Tongue (tissue), 2 donors: Measurements from ENCODE around the gene CRB2. TPM values are rescaled to one million over a fixed set of nuclear protein-coding genes. Genes with fewer than 3 reads are reported as not detected.
A peak's percentile ranks its signal among the peaks of the same experiment; 100 is the strongest.
"Not testable (repeated sequence)": the region's sequence is repeated elsewhere in the genome, so short reads cannot be mapped to it uniquely, and the experiment has no call there.

Experiments used
- DNase-seq: peaks from one replicate; pipeline ENCODE4 v3.0.0-alpha.2; 2015
- total RNA-seq: library from RNA; depleted of rRNA; stranded (reverse); fragments of >200 nt; gene quantifications from one replicate; pipeline ENCODE4 v1.2.3, GENCODE V29; 2014

CRB2 gene
- total RNA-seq, 1 donor from 2014 or later: 0.72 TPM

DNA sequence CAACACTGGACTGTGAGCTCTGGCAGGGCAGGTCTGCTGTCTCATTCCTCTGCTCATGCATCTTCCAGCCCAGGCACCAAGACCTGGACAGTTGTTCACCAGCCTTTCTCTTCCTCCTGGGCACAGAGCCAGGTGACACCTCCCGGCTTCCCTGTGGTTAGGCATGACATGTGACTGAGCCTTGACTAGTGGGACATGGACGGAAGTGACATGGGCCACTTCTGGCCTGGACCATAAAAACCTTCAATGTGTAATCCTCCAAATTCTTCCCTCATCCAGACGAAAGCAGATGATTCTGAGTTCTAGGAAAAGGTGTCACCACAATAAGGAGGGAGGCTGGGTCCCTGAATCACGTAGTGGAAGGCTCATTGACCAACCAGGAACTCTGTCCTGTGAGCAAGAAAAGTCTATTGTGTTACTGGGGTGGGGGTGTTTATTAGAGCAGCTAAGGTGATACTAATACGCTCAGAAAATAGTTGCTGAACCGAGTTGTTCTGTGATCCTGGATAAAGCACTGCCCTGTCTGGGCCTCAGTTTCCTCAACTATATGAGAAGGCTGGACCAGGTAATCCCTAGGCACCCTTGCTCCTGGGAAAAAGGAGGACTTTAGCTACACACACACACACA, 26.6 kb upstream of the CRB2 start:
- DNase-seq: no peak

DNA sequence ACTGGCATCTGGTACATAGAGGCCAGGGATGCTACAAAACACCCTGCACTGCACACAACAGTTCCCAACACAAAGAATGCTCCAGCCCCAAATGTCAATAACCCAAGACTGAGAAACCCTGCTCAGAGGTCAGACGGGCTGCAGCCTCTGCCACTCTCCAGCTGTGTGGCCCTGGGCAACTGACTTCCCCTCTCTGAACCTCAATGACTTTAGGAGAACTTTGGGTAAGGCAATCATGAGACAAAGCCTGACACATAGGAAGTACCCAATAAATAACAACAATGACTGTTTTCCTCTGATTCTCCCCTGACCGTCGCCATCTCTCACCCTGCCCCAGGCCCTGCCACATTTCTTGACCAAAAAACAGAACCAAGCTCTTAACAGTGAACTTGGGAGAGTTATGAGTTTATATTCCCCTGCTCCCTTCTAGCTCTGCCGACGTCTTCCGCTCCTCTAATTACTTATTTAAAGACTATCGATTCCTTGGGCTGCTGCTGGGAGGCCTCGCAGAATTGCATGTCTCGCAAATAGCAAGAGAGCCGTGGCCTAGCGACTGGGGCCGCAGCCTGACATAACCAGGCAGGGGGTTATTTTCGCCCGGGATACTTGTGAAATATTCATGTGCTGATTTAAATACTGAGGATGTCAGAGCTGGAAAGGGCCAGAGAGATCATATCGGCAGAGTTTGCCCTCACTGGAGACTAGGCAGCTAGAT, 24.5 kb upstream of the CRB2 start:
- no peak for DNase-seq

DNA sequence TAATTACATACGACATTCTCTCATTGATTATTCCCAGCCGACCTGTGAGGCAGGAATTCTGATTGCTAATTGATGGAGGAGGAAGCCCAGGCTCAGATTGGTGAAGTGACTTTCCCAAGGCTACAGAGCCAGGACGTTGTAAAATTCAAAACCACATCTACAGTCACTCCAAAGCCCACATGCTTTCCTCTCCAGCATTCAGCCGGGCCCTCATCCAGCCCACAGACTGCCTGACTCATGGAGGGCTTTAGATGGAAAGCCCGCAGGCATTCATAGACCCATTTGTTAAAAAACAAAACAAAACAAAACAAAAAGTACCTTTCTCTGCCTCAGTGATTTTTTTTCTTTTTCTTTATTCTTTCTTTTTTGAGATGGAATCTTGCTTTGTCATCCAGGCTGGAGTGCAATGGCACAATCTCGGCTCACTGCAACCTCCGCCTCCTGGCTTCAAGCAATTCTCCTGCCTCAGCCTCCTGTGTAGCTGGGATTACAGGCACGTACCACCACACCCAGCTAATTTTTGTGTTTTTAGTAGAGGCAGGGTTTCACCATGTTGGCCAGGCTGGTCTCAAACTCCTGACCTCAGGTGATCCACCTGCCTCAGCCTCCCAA, 22.8 kb upstream of the CRB2 start:
- DNase-seq: not testable (repeated sequence)

DNA sequence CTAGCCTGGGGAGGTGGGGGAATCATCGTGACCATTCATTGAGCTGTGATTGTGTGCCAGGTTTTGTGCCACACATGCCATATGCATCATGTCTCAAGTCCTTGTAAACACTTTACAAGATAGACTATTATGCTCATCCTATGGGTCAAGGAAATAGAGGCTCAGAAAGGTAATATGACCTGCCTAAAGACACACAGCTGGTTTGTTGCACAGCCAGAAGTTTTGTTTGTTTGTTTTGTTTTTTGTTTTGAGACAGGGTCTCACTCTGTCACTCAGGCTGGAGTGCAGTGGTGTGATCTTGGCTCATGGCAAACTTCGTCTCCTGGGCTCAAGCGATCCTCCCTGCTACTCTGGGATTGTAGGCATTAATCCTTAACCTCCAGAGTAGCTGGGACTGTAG, 21.4 kb upstream of the CRB2 start:
- DNase-seq: no peak

GRCh38 chr9:123335193-123335985, 20.6 kb upstream of the CRB2 start:
- DNase-seq: peak; percentile 53

GRCh38 chr9:123335986-123336329, 20.0 kb upstream of the CRB2 start:
- no peak for DNase-seq

GRCh38 chr9:123336449-123336848, 19.5 kb upstream of the CRB2 start:
- DNase-seq: no peak

GRCh38 chr9:123336959-123337358, 19.0 kb upstream of the CRB2 start:
- DNase-seq: no peak

GRCh38 chr9:123337971-123338370, 18.0 kb upstream of the CRB2 start:
- no peak for DNase-seq

DNA sequence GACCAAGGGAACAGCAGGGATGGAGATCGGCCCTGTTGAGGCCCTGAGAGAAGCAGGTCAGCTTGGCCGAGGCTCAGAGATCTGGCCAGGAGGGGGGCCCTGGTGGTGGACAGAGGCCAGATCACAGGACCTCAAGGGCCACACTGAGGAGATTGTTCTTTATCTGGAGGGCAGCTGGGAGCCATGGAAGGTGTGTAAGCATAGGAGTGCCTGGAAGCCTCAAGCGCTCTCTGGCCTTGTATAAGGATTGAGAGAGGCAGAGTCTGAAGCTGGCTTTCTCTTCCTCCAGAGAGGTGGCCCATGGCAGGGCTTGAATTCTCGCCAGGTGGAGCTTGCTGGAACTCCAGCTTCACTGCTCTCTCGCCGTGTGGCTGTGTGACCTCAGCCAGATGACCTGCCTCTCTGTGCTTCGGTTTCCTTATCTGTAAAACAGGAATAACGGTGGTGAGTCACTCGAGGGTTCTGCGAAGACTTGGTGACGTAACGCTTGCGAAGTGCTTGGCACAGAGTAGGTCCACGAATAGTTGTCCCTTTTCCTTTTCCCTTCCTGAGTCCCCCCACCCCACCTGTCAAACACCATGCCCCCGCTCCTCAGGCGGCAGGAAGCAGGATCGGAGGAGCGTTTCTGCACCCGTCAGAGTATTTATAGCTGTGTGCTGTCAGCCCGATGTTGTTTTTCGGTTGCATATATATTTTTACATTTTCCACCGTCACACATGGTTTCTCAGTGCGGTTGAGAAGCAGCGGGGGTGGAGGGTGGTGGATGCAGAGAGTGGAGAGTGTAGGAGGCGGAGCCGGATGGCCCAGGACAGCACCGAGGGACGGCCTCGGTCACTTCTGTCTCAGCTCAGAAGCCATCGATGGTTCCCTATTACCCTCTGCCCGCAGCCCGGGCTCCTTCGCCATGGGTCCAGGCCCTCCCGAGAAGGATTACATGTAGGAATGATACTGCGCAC, 17.0 kb upstream of the CRB2 start:
- peak; percentile 40 for DNase-seq

DNA sequence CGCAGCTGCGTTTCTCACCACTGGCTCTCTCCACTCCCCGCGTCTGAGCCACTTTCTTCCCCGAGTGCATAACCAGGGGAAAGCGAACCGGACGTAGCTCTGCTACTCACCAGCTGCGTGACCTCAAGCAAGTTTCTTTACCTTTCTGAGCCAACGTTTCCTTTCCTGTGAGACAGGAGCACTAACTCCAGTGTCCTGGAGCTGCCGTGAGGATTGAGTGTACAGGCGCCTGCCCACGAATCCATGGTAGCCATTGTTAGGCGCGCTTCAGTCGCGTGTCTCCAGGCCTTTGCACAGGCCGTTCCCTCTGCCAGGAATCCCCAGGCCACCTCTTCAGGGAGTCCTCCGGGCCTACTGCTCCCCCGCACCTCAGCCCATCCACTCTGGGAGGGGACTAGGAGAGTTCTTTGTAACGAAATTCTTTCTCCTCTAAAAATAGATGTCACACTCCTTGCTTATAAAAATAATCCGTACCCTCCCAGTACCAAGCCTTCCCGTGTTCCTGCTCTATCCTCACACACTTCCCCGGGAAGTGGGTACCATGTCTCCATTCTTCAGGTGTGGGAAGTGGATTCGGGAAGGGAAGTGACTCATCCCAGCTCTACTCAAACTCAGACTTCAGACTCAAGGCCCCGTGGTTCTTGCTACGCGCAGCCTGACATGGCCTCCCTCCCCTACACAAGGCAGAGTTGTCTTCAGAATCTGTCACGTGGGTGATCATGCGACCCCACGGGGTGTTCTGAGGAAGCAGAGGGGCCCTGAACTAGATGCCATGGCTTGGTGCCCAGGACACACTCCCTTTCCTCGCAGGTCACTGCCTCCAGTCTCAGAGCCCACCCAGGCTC, 16.1 kb upstream of the CRB2 start:
- no peak for DNase-seq

DNA sequence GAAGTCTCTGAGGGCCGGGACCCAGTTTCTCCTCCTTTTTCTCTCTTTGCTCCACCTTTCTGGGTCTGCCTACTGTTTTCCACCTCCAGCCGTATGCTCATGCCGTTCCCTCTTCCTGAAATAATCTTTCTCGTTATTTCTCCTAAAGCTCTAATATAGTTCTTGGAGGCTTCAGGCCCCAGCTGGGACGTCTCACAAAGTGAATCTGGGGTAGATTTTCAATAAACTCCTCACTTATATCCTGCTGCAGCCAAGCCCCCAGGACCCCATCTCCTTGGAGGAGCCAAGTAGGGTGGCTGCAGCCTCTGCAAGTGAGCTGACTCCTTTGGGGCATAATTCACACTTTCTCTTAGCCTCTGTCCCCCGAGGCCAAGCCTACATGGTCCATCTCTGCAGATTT, 14.2 kb upstream of the CRB2 start:
- no peak for DNase-seq

- DNase-seq: no peak
Measured at GRCh38 chr9:123342247-123342646, 13.8 kb upstream of the CRB2 start.

DNA sequence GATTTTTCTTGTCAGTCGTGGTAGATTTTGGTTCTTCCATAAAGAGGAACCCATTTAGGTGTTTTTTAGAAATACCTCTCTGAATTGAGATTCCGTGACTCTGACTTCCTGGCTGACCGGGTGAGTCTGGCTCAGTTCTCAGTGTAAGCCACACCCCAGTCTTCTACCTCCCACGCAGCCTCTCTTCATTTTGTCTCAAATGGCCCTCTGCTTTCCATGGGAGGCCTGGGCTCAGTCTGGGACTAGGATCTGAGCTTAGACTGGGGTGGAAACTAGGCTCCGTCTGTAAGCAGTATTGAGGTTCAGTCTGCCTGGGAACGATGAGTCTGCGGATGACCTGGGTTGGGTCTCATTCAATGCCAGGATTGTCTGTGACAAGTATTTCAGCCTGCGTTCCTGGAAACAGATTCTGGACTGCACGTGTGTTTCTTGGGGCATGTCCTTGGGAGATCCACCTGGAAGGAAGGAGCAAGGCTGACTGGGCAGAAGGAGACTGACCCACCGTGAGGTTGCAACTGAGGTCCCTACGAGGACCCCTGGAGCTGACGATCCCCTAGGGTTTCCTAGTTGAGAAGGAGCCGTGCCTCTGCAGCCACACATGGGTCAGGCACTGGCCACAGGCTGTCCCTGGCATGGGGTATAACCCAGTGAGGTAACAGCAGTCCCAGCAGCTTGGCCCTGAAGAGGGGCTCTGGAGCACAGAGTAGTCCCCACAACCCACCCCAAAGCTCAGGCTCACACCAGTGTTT, 12.4 kb upstream of the CRB2 start:
- DNase-seq: no peak

DNA sequence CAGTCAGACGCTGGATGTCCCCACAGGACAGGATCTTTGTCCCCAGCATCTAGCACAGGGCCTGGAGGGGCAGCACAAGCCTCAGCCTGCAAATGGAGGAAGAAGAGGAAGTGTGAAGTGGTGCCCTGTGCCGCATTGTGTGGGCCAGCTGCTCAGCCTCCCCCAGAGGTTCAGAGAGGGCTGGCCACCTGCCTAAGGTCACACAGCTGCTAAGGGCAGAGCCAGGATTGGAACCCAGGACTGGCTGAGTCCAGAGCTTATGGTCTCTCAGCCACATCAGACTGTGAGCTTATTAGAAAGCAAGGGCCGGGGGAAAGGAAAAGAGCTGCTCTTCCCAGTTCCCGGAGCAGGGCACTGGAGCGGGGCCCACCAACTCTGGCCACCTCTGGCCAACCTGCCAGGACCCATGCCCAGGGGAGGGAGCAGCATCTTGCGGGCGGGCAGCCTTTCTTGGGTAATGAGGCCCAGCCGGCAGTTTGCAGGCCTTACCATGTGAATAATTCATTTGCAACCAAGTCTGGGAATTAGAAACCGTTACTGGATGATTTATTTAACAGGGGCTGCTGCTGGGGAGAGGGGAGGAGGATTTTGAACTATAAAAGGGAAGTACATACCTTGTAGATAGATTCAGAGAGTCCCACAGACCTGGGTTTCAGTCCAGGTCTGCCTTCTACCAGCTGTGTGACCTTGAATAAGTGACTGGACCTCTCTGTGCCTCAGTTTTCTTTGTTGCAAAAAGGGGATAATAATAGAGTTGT, 11.6 kb upstream of the CRB2 start:
- no peak for DNase-seq

- DNase-seq: peak; percentile 76
Measured at GRCh38 chr9:123345567-123345955, 10.4 kb upstream of the CRB2 start.

DNA sequence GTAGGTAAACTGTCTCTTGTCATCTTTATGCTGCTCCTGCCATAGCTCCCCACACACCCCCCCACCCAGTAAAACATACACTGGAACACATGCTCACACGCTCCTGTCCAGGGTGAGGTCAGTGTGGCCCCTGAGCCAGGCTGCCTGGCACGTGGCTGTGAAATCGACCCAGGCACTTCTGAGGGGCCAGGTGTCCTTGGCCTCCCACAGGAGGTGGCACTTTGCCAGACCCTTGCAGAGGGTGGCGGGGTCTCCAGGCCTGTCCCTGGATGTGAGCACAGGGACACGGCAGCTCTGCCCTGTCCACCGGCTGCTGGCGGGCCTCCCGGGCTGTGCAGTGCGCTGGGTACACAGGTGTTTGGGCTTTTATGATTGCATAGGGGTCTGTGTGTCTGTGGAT, 10.0 kb upstream of the CRB2 start:
- DNase-seq: peak; percentile 63

- no peak for DNase-seq
Measured at GRCh38 chr9:123346826-123347225, 9.2 kb upstream of the CRB2 start.

DNA sequence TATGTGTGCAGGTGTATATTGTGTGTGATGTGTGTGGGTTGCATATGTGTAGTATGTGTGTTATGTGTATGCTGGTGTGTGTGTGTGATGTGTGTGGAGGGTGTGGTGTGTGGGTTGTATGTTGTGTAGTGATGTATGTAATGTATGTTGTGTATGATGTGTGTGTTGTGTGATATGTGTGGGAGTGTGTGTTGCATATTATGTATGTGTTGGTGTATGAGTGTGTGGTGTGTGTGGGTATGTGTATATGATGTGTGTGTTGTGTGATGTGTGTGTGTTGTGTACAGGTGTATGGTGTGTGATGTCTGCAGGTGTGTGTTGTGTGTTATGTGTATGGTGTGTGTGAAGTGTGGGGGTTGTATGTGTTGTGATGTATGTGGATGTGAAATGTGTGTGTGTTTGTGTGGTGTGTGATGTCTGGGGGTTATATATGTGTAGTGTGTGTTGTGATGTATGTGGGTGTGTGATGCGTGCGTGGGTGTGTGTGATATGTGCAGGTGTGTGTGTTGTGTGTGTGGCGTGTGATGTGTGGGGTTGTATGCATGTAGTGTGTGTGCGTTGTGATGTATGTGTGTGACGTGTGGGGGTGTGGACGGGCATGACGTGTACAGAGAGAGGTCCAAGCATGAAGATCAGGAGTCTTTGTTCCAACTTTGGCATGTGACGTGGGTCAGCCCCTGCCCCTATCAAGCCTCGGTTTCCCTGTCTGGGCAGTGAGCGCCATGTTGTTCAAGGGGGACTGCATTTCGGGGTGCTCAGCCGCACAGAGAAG, 8.5 kb upstream of the CRB2 start:
- no peak for DNase-seq
